ENCODE results near the gene GRID1. TPM values are rescaled to one million over a fixed set of nuclear protein-coding genes. Genes with fewer than 3 reads are reported as not detected.

GRID1 gene
- total RNA-seq, 1 experiment from 2014 or later: 0.05 TPM

Small RNA genes lying within 50 kb of the gene (small RNA-seq; reads per million reads assigned to genes)
- 0 reads per million in 2 experiments for gene MIR346
- 0 reads per million in 2 experiments for gene RF02271
- gene RN7SKP238: 0 reads per million in 2 experiments
- 0 reads per million in 2 experiments for gene RNA5SP322

Other genes with a start within 250 kb of the GRID1 start
- gene WAPL, start 155.0 kb upstream of the GRID1 start, total RNA-seq (2014; rRNA removed; shearing (Covaris generic)): 47.3 and 48.1 TPM in 2 replicates

Data from NCI-H460 (cell line).